Stimulated activated CD4-positive, alpha-beta T cell treated with anti-CD3 and anti-CD28 coated beads, Interleukin-12 subunit alpha, Interleukin-12 subunit beta, amount 100 ng/mL, for 4 hours (primary cell): Measurements from ENCODE around the gene TGM2.

ENCODE experiments used
- DNase-seq: peaks from one replicate; pipeline ENCODE4 v3.0.0-alpha.2; 2020

TGM2 gene

GRCh38 chr20:38085026-38085425 lies 80.0 kb downstream of the TGM2 start:
- no peak for DNase-seq

GRCh38 chr20:38084425-38084951 lies 80.6 kb downstream of the TGM2 start:
- no peak for DNase-seq

GRCh38 chr20:38083338-38084048 lies 81.6 kb downstream of the TGM2 start:
- DNase-seq = no peak

- DNase-seq = no peak
Observed at GRCh38 chr20:38082894-38083293, 82.2 kb downstream of the TGM2 start.

- no peak for DNase-seq
Observed at GRCh38 chr20:38081575-38081974, 83.5 kb downstream of the TGM2 start.

GRCh38 chr20:38079353-38079752 lies 85.7 kb downstream of the TGM2 start:
- DNase-seq = no peak

GRCh38 chr20:38078084-38078483 lies 87.0 kb downstream of the TGM2 start:
- DNase-seq = no peak
